ENCODE data around the gene MFSD6. TPM values are rescaled to one million over a fixed set of nuclear protein-coding genes. Genes with fewer than 3 reads are reported as not detected.

MFSD6 gene
- total and polyA plus RNA-seq, 2 of the 8 experiments (the other 6 are each of a cell fraction or from before 2014, with no cell fraction given): 1.8 to 5.1 TPM

DNA sequence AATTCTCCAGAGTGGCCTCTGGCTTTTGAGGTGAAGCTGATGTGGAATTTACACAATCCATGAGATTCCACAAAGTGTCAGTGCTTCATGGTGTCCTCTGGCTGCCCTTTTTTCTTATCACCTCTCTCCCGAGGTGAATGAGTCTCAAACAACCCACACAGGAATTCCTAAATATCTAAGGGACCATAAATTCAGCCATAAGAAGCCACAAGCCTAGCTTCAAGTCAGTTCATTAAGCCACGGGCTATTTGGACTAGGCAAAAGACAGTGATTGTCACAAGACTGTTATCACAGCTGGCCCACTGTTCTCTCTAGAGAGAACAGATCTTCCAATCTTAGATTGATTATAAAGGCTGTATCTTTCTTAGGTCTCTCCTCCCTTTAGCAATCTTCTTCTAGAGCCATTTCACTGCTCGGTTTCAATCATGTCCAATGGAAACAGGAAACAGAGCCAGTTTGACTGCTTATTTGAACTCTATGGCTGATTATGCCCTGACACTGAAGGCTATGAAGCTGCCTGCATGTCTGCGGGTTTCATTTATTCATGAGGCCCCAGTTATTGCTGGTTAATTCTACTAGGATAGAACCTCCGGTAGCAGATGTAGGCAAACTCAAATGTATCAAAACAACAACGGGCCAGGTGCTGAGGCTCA is 122.2 kb downstream of the MFSD6 start:
- no peaks in the 10 kb centered on the region for H3K36me3 ChIP-seq (ENCODE audit: control insufficient read depth in 2 of 4, insufficient read depth in 4 of 4, low read length in 3 of 4)
- H3K18ac ChIP-seq (ENCODE audit: extremely low read depth, low read length): no peak overlapping the region
- no peak overlapping the region for H2BK20ac ChIP-seq (ENCODE audit: low read length)
- no peak overlapping the region for H3K56ac ChIP-seq (replicated peaks; ENCODE audit: insufficient read length, low read depth, low read length)
- no peaks in the 10 kb centered on the region for H3K79me1 ChIP-seq (ENCODE audit: low read depth, low read length)
- ChIA-PET POLR2A (ENCODE audit: partially characterized antibody) (no interaction called here), CTCF (ENCODE audit: partially characterized antibody) (interaction anchor here (0.6 to 1.3 kb wide), 2 partner anchors 9 kb away, joined by 3 to 5 read pairs; no protein-coding TSS in a partner anchor)
- H3K4me3 ChIP-seq (ENCODE audit: extremely low read depth in 1 of 4, insufficient read depth in 2 of 4, low read depth in 3 of 4, low read length in 4 of 4): no peak overlapping the region
- no peak overlapping the region for H3K9ac ChIP-seq (replicated peaks in 1 of 4; ENCODE audit: extremely low read depth in 1 of 4, low read depth in 3 of 4, low read length in 3 of 4)
- no peak overlapping the region for H2BK15ac ChIP-seq (ENCODE audit: low read length)
- H3K23ac ChIP-seq (ENCODE audit: insufficient read length): no peak overlapping the region
- no peak for TF ChIP-seq BCL11A (IDR thresholded peaks at IDR 0.05; ENCODE audit: low read depth in 2 of 2, low read length in 2 of 2)
- TF ChIP-seq BRCA1 (IDR thresholded peaks at IDR 0.05; ENCODE audit: low read depth, low read length): no peak
- TF ChIP-seq CHD2 (IDR thresholded peaks at IDR 0.05; ENCODE audit: low read length): no peak
- no peak for TF ChIP-seq EP300 (IDR thresholded peaks at IDR 0.05; ENCODE audit: borderline replicate concordance in 1 of 2, low read depth in 2 of 2, low read length in 2 of 2)
- no peak for TF ChIP-seq NRF1 (IDR thresholded peaks at IDR 0.05; ENCODE audit: low read depth, low read length)
- TF ChIP-seq BACH1 (IDR thresholded peaks at IDR 0.05; ENCODE audit: low read length): no peak
- no peak for TF ChIP-seq TAF7 (optimal IDR thresholded peaks at IDR 0.05; ENCODE audit: borderline replicate concordance, low read depth, low read length)
- TF ChIP-seq KDM5A (IDR thresholded peaks at IDR 0.05; ENCODE audit: low read length): no peak
- no peak for TF ChIP-seq TEAD4 (IDR thresholded peaks at IDR 0.05; ENCODE audit: low read depth, low read length)
- no peak for TF ChIP-seq RNF2 (IDR thresholded peaks at IDR 0.05; ENCODE audit: borderline replicate concordance, low read depth, low read length, missing control alignments, poor library complexity, severe bottlenecking)
- no peak for TF ChIP-seq MAFK (IDR thresholded peaks at IDR 0.05; ENCODE audit: low read depth, low read length)
- no peak for TF ChIP-seq GTF2F1 (IDR thresholded peaks at IDR 0.05; ENCODE audit: borderline replicate concordance, low read depth, low read length)
- TF ChIP-seq TCF12 (IDR thresholded peaks at IDR 0.05; ENCODE audit: low read depth, low read length): no peak
- no peak for TF ChIP-seq SRF (IDR thresholded peaks at IDR 0.05; ENCODE audit: low read depth, low read length)
- no peak for FAIRE-seq
- no peak overlapping the region for H3K14ac ChIP-seq (ENCODE audit: insufficient read length)
- H3K27ac ChIP-seq (ENCODE audit: low read depth, low read length): no peak overlapping the region
- 0 out of 2 replicates have a peak, but pooled peaks cover 4% of the 10 kb centered on the region for H3K23me2 ChIP-seq (ENCODE audit: low read depth, low read length)
- DNase-seq (ENCODE audit: low read depth in 1 of 2, low spot score in 2 of 2): no peak
- 0 out of 2 replicates have a peak overlapping the region, but pooled peaks have one; percentile 43 for H2AK5ac ChIP-seq (ENCODE audit: low read depth, low read length)
- H3K27me3 ChIP-seq (replicated peaks in 1 of 4; ENCODE audit: control insufficient read depth in 3 of 4, extremely low read depth in 1 of 4, insufficient read depth in 3 of 4, low read length in 3 of 4): no peaks in the 10 kb centered on the region
- no peak overlapping the region for H3K4me2 ChIP-seq (ENCODE audit: insufficient read depth in 1 of 2, low read depth in 2 of 2, low read length in 2 of 2)
- no peak overlapping the region for H2BK5ac ChIP-seq (ENCODE audit: low read depth, low read length)
- no peak overlapping the region for H2BK12ac ChIP-seq (ENCODE audit: low read depth, low read length)
- no peaks in the 10 kb centered on the region for H4K20me1 ChIP-seq (replicated peaks in 1 of 2; ENCODE audit: control insufficient read depth in 1 of 2, insufficient read depth in 2 of 2, low read length in 2 of 2)
- no peak overlapping the region for H2AFZ ChIP-seq (ENCODE audit: low read length)
- H4K8ac ChIP-seq (ENCODE audit: extremely low read depth, insufficient read depth, low read length): no peak overlapping the region
- WGBS, 2 experiments (ENCODE audit: extremely low coverage in 1 of 2, insufficient coverage in 1 of 2, insufficient read length in 1 of 2, insufficient replicate concordance in 2 of 2, low coverage in 1 of 2, low lambda C conversion rate in 2 of 2, missing lambda C conversion rate in 1 of 2): 90% methylated on average over 6 of the region's 6 CpGs; no CpG with 5 or more reads in 1 of the 2 experiments
- no peak overlapping the region for H3K4ac ChIP-seq (replicated peaks; ENCODE audit: insufficient read length, low read depth, low read length)
- H4K91ac ChIP-seq (replicated peaks; ENCODE audit: insufficient read length, low read length): no peak overlapping the region
- H3K79me2 ChIP-seq (ENCODE audit: control insufficient read depth in 1 of 2, insufficient read depth in 2 of 2, low read length in 2 of 2): no peaks in the 10 kb centered on the region
- H3K9me3 ChIP-seq (ENCODE audit: insufficient read depth in 2 of 2, low read depth in 1 of 2, low read length in 1 of 2): no peaks in the 10 kb centered on the region
- no peak overlapping the region for H2BK120ac ChIP-seq (replicated peaks; ENCODE audit: low read depth, low read length)
- H4K5ac ChIP-seq (ENCODE audit: insufficient read length, low read depth, low read length): no peak overlapping the region
- H3K4me1 ChIP-seq (replicated peaks in 1 of 4; ENCODE audit: control insufficient read depth in 3 of 4, insufficient read depth in 4 of 4, low read length in 3 of 4): peaks cover 0 to 8% (median 1%) of the 10 kb centered on the region in 4 experiments; a peak in 4 of 7 replicates
